Muscle of arm (tissue), 12 donors: ENCODE results near the gene PRKCA. TPM values are rescaled to one million over a fixed set of nuclear protein-coding genes. Genes with fewer than 3 reads are reported as not detected.
"Not testable (repeated sequence)": the region's sequence is repeated elsewhere in the genome, so short reads cannot be mapped to it uniquely, and the experiment has no call there.

Experiments used
- DNase-seq: peaks from one replicate; pipeline ENCODE4 v3.0.0-alpha.2; 2013
- polyA plus RNA-seq, 12 donors: library from polyadenylated mRNA; unstranded; fragments of 120-200 nt; gene quantifications; one replicate each; pipeline ENCODE4 v1.2.1, GENCODE V29; 2013; ENCODE audit not compliant: insufficient read length in 12 of 12

PRKCA gene
- polyA plus RNA-seq, 12 donors, result 2.5 to 9.1 (median 3.4) TPM; not detected in 1

DNA sequence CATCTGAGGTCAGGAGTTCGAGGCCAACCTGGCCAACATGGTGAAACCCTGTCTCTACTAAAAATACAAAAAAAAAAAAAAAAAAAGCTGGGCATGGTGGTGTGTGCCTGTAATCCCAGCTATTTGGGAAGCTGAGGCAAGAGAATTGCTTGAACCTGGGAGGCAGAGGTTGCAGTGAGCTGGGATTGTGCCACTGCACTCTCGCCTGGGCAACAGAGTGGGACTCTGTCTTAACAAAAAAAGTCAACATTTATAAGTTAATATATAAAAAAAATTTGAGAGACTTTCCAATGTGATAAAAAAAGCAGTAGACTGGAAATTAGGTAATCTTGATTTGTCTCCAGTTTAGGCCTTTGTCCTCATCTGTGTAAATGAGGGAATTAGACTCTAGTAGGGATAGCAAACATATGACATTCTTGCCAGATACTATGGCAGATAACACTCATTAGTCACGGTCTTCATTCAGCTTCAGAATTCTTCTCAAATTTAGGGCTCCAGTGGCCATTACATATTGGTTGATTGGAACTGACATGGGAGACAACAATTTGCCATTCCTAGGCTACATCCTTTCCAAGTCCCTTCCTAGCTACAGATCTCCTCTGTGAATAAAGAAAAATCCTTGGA, 22.1 kb downstream of the PRKCA start:
- DNase-seq, result not testable (repeated sequence)

DNA sequence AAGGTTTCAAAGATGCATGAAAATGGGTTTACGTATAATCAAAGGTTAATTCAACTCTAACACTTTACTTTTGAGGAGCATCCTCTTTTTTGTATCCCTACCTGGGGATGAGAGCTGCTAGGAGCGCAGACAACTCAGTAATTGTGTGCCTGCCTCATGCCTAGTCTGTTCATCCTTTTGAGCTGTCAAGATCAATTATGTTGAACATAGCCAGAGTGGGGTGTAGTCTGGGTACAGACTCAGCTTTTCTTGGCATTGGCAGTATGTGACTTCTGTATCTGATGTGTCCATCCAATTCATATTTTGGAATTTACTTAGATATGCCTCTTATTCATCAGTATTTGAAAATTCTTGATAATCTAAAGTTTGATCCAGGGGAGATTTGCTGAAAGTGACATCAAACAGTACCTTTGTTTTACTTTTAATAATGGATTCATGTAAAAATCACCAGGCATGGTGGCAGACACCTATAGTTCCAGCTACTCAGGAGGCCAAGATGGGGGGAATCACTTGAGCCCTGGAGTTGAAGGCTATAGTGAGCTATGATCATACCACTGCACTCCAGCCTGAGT, 24.1 kb downstream of the PRKCA start:
- no peak for DNase-seq

DNA sequence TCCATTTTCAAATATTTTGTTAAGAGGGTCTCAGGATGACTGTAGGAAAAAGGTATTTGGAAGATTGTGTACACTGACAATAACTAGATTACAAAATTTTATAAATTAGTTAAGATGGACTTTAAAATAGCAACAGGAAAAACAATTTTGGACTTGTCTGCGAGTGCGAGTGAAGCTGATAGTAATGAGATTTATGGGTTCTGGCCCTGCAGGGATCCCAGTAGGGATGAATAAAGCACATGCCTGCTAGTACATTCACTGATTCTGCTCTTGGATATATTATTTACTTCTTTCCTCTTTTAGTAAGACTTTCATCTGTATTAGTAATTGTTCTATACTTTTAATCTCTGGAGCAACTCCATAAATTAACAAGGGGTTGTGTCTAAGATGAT, 28.2 kb downstream of the PRKCA start:
- DNase-seq, result no peak

DNA sequence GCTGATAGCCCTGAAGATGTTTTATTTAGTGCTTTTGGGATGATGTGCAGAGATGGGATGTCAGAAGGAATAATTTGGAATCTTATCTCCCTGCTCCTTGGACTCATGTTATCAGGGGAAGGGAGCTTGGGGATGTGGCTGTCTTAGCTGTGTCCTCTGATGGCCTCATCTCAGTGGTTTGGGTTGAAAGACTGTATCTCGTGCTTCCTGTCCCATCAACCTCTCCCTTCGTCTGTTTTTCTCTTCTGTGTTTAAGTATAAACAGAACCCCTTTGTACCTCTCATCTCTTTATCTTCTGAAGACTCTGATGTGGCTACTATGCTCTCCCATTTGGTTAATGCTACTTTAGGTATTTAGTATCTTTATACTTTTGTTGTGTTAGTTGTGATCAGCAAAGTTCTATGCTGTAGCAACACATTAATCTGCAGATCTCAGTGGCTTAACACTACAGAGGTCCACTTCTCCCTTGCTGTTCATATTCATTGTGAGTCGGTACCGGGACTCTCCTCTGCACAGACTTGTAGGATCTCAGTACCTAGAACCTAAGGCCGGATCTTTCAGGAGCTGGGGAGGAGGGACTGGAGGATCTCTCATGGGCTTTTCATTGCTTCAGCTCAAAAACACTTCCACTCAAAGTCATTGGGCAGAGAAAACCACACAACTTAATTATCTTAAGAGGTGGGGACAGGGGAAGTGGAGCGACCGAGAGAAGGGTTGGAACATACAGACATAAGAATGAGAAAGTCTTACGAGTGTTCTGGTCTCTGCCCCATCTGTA, 28.8 kb downstream of the PRKCA start:
- DNase-seq, result no peak

DNA sequence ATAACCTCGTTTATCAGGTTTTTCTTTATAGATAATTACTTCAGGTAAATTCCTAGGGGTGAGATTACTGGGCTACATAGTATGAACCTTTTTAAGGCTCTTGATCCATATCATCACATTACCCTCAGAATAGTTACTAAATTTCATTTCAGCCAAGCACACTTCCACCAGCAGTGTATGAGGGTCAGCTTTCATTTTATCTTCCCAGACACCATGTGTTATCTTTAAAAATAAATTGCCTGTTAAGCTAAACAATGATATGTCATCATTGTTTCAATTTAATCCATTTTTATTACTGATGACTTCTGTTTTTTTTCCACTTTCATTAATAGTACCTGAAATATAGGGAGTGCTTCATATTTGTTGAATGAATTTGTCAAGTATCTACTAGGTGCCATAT, 33.4 kb downstream of the PRKCA start:
- DNase-seq, result no peak

DNA sequence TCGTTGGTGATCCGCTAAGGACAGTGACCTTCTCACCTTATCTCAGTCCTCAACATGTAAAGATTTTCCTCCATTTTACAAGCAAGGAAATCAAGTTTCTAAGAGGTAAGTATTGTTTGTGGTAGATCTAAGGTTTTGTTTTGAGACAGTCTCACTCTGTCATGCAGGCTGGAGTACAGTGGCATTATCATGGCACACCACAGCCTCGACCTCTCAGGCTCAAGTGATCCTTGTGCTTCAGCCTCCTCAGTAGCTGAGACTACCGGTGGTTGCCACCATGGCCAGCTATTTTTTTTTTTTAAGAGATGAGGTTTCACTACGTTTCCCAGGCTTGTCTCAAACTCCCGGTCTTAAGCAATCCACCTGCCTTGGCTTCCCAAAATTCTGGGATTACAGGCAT, 34.9 kb downstream of the PRKCA start:
- DNase-seq, result no peak

DNA sequence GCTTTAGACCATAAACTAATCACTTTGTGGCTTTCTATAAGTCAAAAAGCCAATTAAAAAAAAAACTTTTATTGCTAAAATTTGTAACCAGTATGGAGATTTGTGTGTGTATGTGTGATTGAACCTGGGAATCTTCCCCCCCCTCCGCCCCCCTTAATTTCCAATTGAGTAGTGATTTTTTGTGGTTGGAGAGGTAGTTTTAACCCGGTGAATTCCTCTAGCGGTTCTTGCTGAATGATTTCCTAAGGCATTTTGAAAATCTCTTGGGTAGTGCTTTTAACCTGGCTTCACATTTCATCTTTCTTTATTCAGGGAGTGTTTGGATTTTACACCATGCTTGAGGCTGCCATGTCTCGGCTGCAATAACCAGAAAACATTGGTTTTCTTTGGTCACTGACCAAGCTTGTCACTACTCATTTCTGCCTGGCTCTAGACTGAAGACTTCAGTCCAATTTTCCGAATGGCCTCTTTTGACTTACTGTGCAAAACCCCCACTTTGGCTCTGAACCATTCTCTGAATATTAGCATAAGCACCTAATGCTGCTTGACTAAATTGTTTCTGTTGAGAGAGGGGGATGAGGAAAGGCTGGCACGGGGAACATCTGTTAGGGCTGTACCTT, 35.6 kb downstream of the PRKCA start:
- peak; percentile 57 for DNase-seq

DNA sequence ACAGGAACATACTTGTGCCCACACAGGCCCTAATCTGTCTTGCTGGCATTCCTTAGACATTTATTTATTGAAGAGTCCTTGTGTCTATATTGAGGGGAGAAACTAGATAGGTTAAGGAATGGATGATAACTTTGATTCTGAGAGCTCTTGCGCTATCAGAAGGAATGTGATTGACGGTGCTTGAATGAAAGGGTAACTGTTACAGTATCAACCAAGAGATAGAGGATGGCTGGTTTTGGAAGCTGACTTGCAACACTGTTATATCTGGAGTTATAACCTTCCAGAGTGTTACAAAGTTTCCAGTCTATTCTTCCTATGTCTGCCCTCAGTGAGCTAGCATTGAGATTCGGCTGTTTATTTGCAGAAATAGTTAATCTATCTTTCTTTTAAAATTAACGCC, 36.5 kb downstream of the PRKCA start:
- no peak for DNase-seq

DNA sequence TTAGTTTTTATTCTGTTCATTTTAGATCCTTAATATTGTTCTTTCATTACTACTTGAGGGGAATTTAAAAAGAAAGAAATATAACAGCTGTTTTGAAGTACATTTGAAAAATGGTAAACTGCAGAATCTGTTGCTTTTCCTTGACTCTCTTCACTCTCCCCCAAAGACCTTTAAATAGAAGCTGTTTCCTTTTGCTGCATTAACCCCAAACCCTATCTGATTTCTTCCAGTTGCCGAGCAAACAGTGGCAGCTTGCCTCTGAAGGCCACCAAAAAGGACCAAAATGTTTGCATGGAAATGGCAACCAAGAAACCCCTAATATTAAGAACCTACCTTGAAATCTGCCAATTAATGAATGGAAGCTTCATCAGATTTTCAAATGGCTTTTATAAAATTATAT, 37.1 kb downstream of the PRKCA start:
- DNase-seq, result no peak

DNA sequence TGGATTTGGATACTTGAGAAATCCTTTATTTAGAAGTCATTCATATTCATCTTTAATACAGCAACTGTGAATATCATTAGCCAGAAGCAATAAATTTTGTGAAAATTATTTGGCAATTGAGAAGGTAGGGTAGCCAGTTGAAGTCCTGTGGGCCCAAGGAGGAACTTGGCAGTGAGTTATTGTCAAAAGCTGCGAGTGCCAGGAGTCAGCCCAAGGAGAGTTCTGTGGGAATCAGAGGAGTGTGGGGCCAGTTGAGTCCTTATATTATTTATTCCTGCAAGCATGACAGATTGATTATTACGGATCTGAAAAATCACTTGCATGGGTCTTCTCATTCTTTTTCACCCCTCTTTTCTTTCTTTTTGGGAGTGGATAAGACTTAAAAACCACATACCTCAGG, 38.3 kb downstream of the PRKCA start:
- DNase-seq, result no peak

DNA sequence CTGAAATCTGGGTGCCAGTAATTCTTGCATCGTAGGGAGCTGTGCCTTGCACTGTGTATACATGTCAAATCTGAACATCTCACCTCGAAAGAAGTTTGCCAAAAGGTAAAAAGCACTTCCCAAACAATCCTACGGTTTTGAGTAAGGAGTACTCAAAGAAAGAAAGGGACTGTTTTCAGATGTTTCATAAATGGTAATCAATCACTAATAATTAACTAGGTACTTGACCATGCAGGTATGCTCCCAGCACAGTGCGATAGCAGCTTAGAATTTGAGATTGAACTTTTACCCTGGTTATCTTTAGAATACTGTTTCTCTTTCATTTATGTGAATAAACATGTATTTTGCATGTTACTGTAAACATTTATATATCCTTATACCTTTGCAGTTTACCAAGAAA, 39.0 kb downstream of the PRKCA start:
- no peak for DNase-seq

DNA sequence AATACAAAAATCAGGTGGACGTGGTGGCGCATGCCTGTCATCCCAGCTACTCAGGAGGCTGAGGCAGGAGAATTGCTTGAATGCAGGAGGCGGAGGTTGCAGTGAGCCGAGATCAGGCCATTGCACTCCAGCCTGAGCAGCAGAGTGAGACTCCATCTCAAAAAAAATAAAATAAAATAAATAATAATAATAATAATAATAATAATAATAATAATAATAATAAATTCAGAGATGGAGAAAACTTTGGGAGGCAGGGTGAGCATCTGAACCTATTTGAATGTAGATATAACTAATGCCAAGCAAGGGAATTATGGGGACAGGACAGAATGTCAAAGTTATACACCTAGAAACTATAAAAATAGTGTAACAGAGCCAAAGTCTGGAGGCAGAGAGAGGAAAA, 39.9 kb downstream of the PRKCA start:
- DNase-seq, result not testable (repeated sequence)

DNA sequence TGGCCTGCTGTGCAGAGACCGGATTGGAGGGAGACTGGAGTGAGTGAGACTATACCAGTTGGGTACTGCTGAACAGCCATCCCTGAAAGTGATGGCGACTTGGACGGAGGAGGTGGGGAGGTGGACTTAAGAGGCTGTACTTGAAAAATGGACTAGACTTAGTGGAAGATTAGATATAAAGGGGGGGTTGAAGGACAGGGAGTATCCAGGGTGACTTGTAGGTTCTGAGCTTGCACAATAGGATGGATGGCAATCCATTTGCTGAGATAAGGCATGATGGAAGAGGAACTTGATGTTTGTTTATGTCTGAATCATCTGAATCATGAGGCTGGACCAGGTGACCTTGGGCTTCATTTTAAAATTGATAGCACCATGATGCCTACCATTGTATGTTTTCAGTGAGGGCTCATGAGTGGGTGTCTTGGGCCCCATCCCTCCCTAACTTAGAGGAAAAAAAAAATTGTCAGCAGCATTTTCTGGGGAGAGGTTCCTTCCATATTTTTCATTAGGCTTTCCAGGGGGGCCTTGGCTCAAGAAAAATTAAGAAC, 41.2 kb downstream of the PRKCA start:
- no peak for DNase-seq

DNA sequence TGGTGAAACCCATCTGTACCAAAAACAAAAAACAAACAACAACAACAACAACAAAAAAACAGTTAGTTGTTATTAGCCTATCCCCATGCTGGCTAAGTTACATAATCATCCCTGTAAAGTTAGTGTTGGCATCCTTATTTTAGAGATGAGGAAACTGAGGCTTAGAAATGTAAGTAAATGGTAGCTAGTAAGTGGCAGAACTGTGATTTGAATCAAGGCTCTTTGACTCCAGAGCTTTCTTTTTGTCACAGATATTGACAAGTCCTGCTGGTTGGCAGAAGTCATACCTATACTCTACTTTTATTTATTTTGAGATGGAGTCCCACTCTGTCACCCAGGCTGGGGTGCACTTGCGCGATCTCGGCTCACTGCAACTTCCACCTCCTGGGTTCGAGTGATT, 42.1 kb downstream of the PRKCA start:
- DNase-seq, result no peak

DNA sequence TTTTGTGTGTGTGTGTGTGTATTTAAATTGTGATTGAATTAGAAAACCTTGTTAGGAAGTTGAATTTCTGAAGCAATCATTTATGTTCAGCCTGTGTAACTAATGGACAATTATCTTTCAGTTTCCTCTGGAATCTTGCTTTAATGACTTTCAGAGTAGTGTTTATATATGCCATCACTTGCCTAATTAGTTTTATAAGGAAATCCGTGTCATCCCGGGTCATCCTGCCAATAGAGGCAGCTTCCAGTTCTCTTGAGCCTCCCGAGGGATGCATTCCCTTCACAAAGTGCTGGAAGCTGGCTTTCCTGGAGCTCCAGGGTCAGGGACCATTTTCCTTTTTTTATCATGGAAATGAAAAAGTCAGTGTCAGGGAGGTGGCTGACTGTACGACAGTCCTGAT, 42.9 kb downstream of the PRKCA start:
- DNase-seq, result no peak

DNA sequence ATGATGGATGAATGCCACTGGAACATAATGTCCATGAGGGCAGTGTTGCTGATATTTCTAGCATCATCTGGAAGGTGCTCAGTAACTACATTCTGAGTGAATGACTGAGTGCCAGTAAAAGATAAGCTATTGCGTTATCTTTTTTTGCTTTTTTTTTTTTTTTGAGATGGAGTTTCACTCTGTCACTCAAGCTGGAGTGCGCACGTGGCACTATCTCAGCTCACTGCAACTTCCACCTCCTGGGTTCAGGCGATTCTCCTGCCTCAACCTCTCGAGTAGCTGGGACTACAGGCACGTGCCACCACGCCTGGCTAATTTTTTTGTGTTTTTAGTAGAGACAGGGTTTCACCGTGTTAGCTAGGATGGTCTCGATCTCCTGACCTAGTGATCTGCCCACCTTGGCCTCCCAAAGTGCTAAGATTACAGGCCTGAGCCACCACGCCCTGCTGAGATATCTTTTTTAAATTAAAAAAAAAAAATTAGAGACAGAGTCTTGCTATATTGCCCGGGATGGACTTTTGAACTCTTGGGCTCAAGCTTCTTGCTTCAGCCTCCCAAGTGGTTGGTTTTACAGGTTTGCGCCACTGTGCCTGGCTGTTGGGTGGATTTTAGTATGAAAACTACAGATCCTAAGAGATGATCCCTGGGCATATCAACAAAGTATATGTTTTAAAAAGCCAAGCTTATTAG, 43.7 kb downstream of the PRKCA start:
- DNase-seq, result not testable (repeated sequence)

DNA sequence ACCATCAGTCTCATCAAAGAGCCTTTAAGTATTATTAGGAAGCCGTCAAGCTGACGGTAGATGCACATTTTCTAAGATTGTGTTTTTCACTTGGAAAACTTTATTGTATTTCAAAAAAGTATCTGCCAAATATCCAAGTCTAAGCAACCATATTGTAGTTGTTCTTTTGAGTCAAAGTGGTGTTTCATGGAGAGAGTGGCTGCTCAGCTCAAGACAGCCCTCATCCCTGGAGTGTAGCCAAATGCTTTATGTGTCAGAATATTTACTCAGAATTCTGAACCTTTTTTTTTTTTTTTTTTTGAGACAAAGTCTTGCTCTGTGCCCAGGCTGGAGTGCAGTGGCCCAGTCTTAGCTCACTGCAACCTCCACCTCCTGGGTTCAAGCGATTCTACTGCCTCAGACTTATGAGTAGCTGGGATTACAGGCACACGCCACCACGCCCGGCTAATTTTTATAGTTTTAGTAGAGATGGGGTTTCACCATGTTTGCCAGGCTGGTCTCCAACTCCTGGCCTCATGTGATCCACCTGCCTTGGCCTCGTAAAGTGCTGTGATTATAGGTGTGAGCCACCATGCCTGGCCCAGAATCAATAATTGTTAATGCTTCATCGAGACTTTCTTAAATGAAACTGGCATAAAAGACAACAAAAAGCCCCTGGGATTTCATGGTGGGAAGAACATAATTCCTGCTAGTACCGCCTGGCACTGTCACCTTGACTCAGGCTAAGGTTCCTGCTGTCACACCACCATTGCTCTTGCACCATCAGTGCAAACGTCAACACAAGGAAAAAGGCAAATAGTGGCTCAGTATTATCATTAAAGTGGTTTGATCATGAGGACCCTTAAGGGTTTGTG, 45.5 kb downstream of the PRKCA start:
- DNase-seq, result no peak

DNA sequence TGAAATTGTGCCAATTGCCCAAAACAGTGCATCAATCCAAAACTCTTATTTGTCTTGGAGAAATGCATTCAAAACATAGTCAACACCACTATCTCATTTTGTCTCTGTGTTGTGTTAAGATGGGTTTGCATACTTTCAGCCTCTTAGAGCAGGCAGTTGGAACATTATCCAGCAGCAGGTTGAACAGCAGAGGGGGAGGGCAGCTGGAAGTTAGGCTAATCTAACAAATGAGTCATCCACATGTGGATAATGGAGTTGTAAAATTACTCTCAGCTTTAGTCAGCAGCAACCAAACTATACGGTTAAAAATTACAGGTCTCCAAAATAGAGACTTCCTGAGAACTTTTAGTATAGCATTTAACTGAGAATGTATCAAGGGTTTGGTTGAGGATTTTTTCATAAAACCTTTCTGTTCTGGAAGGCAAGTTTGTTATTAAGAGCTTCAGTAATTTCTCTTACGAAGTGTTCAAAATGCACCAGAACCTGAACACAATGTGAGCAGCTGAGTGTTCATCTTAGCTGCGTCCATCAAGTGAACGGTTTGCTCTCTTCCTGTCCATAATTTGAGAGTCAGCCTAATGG, 46.3 kb downstream of the PRKCA start:
- no peak for DNase-seq

DNA sequence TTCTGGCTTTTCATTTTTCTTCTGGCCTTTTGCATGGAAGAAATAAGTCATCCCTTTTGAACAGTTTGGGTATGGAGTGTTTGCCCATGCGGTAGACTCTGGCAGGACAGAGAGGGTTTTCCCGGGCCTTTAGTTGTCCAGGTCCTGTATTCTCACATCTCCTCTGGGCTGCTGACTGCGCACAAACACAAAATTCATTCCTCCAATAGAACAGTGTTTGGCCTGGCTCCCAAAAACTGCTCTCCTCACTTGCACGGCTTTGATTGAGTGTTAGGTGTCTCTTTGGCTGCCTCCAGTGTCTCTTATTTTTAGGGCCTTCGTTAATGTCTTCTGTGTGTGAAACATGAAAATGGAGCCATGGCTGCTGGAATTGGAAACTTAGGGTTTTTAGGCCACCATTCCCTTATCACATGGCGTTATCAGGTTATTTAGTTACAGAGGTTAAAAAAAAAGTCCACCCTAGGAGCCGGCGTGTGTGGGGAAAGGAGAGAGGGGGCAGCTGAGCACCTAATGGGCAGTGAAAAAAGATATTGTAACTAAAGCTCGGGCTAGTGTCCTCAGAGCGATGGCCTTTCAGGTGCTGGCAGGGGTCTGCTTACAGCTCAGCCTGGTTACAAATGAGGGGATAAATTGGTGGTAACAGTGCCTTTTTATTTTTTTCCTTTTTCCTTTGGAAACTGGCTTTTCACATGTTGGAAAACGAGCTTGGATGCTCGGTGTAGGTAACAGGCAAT, 47.3 kb downstream of the PRKCA start:
- no peak for DNase-seq

DNA sequence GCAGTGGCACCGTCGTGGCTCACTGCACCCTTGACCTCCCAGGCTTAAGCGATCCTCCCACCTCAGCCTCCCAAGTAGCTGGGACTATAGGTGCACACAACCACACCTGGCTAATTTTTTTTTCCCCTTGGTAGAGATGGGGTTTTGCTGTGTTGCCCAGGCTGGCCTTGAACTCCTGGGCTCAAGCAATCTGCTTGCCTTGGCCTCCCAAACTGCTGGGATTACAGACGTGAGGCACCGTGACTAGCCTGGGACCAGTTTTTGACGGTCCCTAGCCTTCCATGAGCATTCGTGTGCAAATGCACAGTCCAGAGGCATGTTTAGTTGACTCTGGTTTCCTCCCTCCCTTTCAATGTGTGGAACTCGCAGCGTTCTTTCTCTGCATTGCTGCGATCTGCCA, 48.2 kb downstream of the PRKCA start:
- DNase-seq, result not testable (repeated sequence)
